ENCODE data around the gene WNK2. TPM values are rescaled to one million over a fixed set of nuclear protein-coding genes. Genes with fewer than 3 reads are reported as not detected.

WNK2 gene
- total and polyA plus RNA-seq, 2 experiments from 2014 or later, result 34.5 to 92.2 TPM

DNA sequence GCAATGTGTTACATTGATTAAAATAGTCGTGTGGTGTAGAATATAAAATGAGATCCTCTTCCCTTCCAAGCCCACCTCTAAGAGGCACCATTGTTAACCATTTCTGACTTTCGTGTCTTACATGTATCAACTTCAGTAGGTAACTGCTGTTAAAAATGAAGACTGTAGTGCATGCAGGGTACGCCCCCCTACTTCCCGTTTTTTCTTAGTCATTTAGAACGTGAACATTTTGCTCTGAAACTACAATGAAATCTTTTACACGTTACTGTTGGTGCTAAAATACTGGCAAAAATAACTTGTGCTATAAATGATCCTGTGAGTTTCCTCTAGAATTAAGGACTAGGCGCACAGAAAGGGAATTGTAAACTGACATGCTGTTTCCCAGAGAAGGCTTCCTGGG lies 41.5 kb downstream of the WNK2 start:
- Histone ChIP-seq H3K4me1 (ENCODE audit: low read depth) (peaks cover 12% of the 10 kb centered on the region), H3K4me3 (no peak overlapping the region), H3K27me3 (no peaks in the 10 kb centered on the region), H3K9me3 (ENCODE audit: low read depth) (no peaks in the 10 kb centered on the region), H3K27ac (no peak overlapping the region), H3K36me3 (no peaks in the 10 kb centered on the region)
- no peak for DNase-seq (ENCODE audit: low read depth in 1 of 2, low spot score in 1 of 2)
- TF ChIP-seq, protein P1, sequence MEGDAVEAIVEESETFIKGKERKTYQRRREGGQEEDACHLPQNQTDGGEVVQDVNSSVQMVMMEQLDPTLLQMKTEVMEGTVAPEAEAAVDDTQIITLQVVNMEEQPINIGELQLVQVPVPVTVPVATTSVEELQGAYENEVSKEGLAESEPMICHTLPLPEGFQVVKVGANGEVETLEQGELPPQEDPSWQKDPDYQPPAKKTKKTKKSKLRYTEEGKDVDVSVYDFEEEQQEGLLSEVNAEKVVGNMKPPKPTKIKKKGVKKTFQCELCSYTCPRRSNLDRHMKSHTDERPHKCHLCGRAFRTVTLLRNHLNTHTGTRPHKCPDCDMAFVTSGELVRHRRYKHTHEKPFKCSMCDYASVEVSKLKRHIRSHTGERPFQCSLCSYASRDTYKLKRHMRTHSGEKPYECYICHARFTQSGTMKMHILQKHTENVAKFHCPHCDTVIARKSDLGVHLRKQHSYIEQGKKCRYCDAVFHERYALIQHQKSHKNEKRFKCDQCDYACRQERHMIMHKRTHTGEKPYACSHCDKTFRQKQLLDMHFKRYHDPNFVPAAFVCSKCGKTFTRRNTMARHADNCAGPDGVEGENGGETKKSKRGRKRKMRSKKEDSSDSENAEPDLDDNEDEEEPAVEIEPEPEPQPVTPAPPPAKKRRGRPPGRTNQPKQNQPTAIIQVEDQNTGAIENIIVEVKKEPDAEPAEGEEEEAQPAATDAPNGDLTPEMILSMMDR (IDR thresholded peaks at IDR 0.05; ENCODE audit: low read depth, low read length), result no peak

DNA sequence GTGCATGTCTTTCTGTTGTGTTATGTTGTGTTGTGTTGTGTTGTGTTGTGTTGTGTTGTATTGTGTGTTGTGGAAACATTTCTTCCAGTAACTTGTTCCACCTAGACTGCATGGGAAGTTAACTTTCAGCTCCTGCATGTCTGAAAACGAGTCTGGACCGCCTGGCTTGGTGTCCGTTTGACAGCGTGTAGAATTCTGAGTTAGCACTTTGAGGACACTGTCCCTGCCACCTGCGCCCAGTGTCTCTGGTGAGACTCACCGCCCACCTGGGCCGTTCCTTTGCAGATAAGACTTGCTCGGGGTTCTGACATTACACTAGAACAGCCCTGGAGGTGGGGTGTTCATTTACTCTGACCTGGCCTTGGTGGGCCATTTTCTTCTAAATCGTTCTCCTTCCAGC lies 42.0 kb downstream of the WNK2 start:
- Histone ChIP-seq H3K27ac (no peak overlapping the region), H3K4me1 (ENCODE audit: low read depth) (peaks cover 12% of the 10 kb centered on the region), H3K27me3 (no peaks in the 10 kb centered on the region), H3K9me3 (ENCODE audit: low read depth) (no peaks in the 10 kb centered on the region), H3K36me3 (no peaks in the 10 kb centered on the region), H3K4me3 (no peak overlapping the region)
- DNase-seq (ENCODE audit: low read depth in 1 of 2, low spot score in 1 of 2), result no peak
- TF ChIP-seq, protein P1 (IDR thresholded peaks at IDR 0.05; ENCODE audit: low read depth, low read length), result no peak

DNA sequence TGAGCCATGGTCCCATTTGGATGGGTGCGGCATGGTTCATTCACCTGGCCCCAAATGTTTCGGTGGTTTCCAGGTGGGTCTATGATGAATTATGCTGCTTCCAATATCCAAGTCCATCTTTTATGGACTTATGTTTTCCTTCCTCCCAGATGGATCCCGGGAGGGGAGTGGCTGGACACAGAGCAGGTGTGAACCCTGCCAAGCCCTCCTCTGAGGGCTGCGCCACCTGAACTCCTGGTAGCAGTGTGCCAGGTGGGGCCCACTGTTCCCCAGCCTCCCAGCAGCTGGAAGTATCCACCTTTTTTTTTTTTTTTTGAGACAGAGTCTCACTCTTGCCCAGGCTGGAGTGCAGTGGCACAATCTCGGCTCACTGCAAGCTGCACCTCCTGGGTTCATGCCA lies 42.9 kb downstream of the WNK2 start:
- no peaks in the 10 kb centered on the region for H3K9me3 ChIP-seq (ENCODE audit: low read depth)
- DNase-seq (ENCODE audit: low read depth in 1 of 2, low spot score in 1 of 2), result no peak
- H3K4me3 ChIP-seq, result no peak overlapping the region
- H3K27me3 ChIP-seq, result no peaks in the 10 kb centered on the region
- peaks cover 12% of the 10 kb centered on the region for H3K4me1 ChIP-seq (ENCODE audit: low read depth)
- no peaks in the 10 kb centered on the region for H3K36me3 ChIP-seq
- H3K27ac ChIP-seq, result no peak overlapping the region
- TF ChIP-seq, protein P1 (IDR thresholded peaks at IDR 0.05; ENCODE audit: low read depth, low read length), result no peak

DNA sequence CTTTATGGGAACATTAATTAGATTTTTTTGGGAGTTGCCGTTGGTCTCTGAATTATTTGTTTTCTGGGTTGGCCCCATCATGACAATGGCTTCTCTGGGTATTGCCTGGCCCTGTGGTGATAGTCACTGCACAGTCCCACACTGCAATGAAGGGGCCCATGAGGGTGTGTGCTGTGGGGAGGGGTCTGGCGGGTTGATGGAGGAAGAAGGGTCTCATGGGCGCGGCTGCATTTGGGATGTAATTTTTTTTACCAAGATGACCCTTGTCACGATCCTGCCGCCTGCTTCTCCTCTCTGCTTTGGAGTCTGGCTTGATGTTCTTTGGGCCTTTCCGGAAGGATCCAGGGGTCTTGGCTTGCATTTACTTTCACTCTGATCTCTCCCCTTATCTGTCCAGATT lies 44.1 kb downstream of the WNK2 start:
- Histone ChIP-seq H3K27ac (no peak overlapping the region), H3K27me3 (no peaks in the 10 kb centered on the region), H3K4me1 (ENCODE audit: low read depth) (peaks cover 11% of the 10 kb centered on the region), H3K4me3 (no peak overlapping the region), H3K9me3 (ENCODE audit: low read depth) (no peaks in the 10 kb centered on the region), H3K36me3 (no peaks in the 10 kb centered on the region)
- TF ChIP-seq, protein P1 (IDR thresholded peaks at IDR 0.05; ENCODE audit: low read depth, low read length), result no peak
- no peak for DNase-seq (ENCODE audit: low read depth in 1 of 2, low spot score in 1 of 2)

DNA sequence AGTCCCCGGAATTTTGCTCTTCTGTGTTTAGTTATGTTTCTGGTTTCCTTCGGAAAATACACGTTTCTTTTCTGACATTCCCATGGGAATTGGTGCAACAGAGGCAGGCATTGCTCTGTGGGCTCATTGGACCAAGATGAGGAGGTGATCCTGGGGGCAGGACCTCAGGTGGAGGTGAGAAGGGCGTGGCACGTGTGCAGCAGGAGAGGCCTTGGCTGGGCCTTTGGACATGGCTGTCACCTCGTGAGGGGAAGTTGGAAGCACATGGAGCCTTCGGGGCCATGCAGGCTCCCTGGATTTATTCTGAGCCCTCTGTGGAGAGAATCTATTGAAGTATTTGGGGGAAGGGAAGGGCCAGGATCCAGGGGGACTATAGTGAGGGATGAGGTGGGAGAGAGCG lies 44.5 kb downstream of the WNK2 start:
- TF ChIP-seq, protein P1 (IDR thresholded peaks at IDR 0.05; ENCODE audit: low read depth, low read length), result no peak
- no peak overlapping the region for H3K4me3 ChIP-seq
- H3K27me3 ChIP-seq, result no peaks in the 10 kb centered on the region
- H3K27ac ChIP-seq, result no peak overlapping the region
- H3K4me1 ChIP-seq (ENCODE audit: low read depth), result peaks cover 7% of the 10 kb centered on the region
- H3K36me3 ChIP-seq, result no peaks in the 10 kb centered on the region
- no peak for DNase-seq (ENCODE audit: low read depth in 1 of 2, low spot score in 1 of 2)
- H3K9me3 ChIP-seq (ENCODE audit: low read depth), result no peaks in the 10 kb centered on the region

DNA sequence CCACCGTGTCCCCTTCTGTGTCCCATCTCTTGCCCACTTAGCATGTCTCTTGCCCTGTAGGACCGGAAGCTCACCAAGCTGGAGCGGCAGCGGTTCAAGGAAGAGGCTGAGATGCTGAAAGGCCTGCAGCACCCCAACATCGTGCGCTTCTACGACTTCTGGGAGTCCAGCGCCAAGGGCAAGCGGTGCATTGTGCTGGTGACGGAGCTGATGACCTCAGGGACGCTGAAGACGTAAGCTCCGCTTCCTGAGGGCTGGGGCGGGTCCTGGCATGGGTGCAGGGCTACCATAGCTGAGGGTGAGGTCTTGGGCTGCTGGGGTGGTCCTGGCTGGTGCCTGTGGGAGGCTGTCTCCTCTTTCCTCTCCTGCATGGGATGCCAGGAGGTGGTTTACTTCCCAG lies 45.7 kb downstream of the WNK2 start:
- H3K27ac ChIP-seq, result no peak overlapping the region
- TF ChIP-seq, protein P1 (IDR thresholded peaks at IDR 0.05; ENCODE audit: low read depth, low read length), result no peak
- no peaks in the 10 kb centered on the region for H3K4me1 ChIP-seq (ENCODE audit: low read depth)
- H3K36me3 ChIP-seq, result no peaks in the 10 kb centered on the region
- H3K27me3 ChIP-seq, result no peaks in the 10 kb centered on the region
- no peak overlapping the region for H3K4me3 ChIP-seq
- H3K9me3 ChIP-seq (ENCODE audit: low read depth), result no peaks in the 10 kb centered on the region
- no peak for DNase-seq (ENCODE audit: low read depth in 1 of 2, low spot score in 1 of 2)

Measured in cardiac muscle cell (in vitro differentiated cells and primary cell).